WTC11 (cell line): ENCODE measurements around the gene ARMC2. TPM values are rescaled to one million over a fixed set of nuclear protein-coding genes. Genes with fewer than 3 reads are reported as not detected.

Source experiments
- ATAC-seq: fragments of 200-7000 bp; cut with Tn5 transposase; 2 replicates; pipeline ENCODE4 v1.10.0; 2021; ENCODE audit warnings: mild to moderate bottlenecking, moderate library complexity
- CTCF ChIA-PET: fragments of 300-600 bp; sonication (Branson Sonifier 250); formaldehyde crosslinking; loops from one replicate; lab custom pipeline; 2021; ENCODE audit warnings: antibody characterized with exemption; lab: Charles Lee
- POLR2A ChIA-PET: fragments of 350-600 bp; sonication (Branson Sonifier 250); formaldehyde crosslinking; loops from one replicate; lab custom pipeline; 2021; ENCODE audit warnings: antibody characterized with exemption; lab: Charles Lee
- DNase-seq: peaks from one replicate; pipeline ENCODE4 v3.0.0; 2021; ENCODE audit warnings: low spot score
- H3K27ac Mint-ChIP-seq: 2 replicates; pipeline ENCODE4 v1.8.0; 2021; ENCODE audit warnings: mixed read lengths
- H3K27me3 Mint-ChIP-seq: 2 replicates; pipeline ENCODE4 v1.8.0; 2021; ENCODE audit warnings: low read depth, mild to moderate bottlenecking, moderate library complexity, mixed read lengths
- H3K36me3 Mint-ChIP-seq: 2 replicates; pipeline ENCODE4 v1.8.0; 2021; ENCODE audit warnings: mixed read lengths
- H3K4me1 Mint-ChIP-seq: 2 replicates; pipeline ENCODE4 v1.8.0; 2022; ENCODE audit warnings: mixed read lengths
- H3K4me3 Mint-ChIP-seq: 2 replicates; pipeline ENCODE4 v1.8.0; 2021; ENCODE audit warnings: mild to moderate bottlenecking, moderate library complexity, mixed read lengths
- H3K9me3 Mint-ChIP-seq: 2 replicates; pipeline ENCODE4 v1.8.0; 2021; ENCODE audit warnings: mixed read lengths
- CREM ChIP-seq: sonication (generic); formaldehyde crosslinking; IDR thresholded peaks from 2 replicates; pipeline ENCODE4 v1.8.1; 2022; ENCODE audit warnings: mild to moderate bottlenecking, missing genetic modification reagents, moderate library complexity
- FOXP4 ChIP-seq: sonication (generic); formaldehyde crosslinking; IDR thresholded peaks from 2 replicates; pipeline ENCODE4 v1.8.0; 2022; ENCODE audit warnings: mild to moderate bottlenecking, missing genetic modification reagents
- GRHL2 ChIP-seq: fragments of 250-450 bp; sonication (Bioruptor Pico); IDR thresholded peaks from 2 replicates; pipeline ENCODE4 v1.8.0; 2022; ENCODE audit warnings: mild to moderate bottlenecking, moderate library complexity; ENCODE audit not compliant: insufficient replicate concordance, severe bottlenecking
- HMGA2 ChIP-seq: fragments of 250-450 bp; sonication (Bioruptor Pico); IDR thresholded peaks from 2 replicates; pipeline ENCODE4 v1.4.0; 2021; ENCODE audit warnings: mild to moderate bottlenecking, moderate library complexity
- MAX ChIP-seq: sonication (generic); formaldehyde crosslinking; IDR thresholded peaks from 2 replicates; pipeline ENCODE4 v1.8.0; 2022; ENCODE audit warnings: mild to moderate bottlenecking, missing genetic modification reagents
- MLX ChIP-seq: sonication (generic); formaldehyde crosslinking; IDR thresholded peaks from 2 replicates; pipeline ENCODE4 v1.8.1; 2023; ENCODE audit warnings: mild to moderate bottlenecking, missing genetic modification reagents, moderate library complexity
- PREB ChIP-seq: sonication (generic); formaldehyde crosslinking; IDR thresholded peaks from 2 replicates; pipeline ENCODE4 v1.8.1; 2022; ENCODE audit warnings: mild to moderate bottlenecking, missing genetic modification reagents, moderate library complexity, borderline replicate concordance
- STAT6 ChIP-seq: sonication (generic); formaldehyde crosslinking; conservative IDR thresholded peaks from 2 replicates; pipeline ENCODE4 v1.8.1; 2023; ENCODE audit warnings: mild to moderate bottlenecking, low read depth, missing genetic modification reagents, moderate library complexity
- USF2 ChIP-seq: sonication (generic); formaldehyde crosslinking; IDR thresholded peaks from 2 replicates; pipeline ENCODE4 v1.8.1; 2023; ENCODE audit warnings: mild to moderate bottlenecking, missing genetic modification reagents, moderate library complexity
- ZNF423 ChIP-seq: fragments of 250-450 bp; sonication (Bioruptor Pico); IDR thresholded peaks from 2 replicates; pipeline ENCODE4 v2.1.2; 2022; ENCODE audit warnings: mild to moderate bottlenecking, moderate library complexity
- total RNA-seq: library from RNA; stranded (reverse); gene quantifications from 3 replicates; pipeline ENCODE4 v1.2.3, GENCODE V29; 2021

The ARMC2 gene
- total RNA-seq, 1 experiment from 2014 or later = 5.2 TPM

GRCh38 chr6:108873251-108873650 is 25.0 kb downstream of the ARMC2 start:
- DNase-seq = no peak
- Mint-ChIP-seq H3K4me1 (peaks cover 28% of the 10 kb centered on the region), H3K9me3 (no peaks in the 10 kb centered on the region), H3K27ac (no peak overlapping the region), H3K36me3 (no peaks in the 10 kb centered on the region), H3K27me3 (no peaks in the 10 kb centered on the region), H3K4me3 (no peak overlapping the region)
- peak; percentile 46 for ATAC-seq
- ChIA-PET POLR2A (interaction anchor here (0.7 kb wide), 1 partner anchor 27 kb away, joined by 4 read pairs; no protein-coding TSS in a partner anchor), CTCF (interaction anchor here (1.8 kb wide), 1 partner anchor 20 kb away, joined by 8 read pairs; no protein-coding TSS in a partner anchor)
- peak; percentile 44; the same call in 1 of the 2 replicates for TF ChIP-seq ZNF423 (CRISPR knock-in tag)
- TF ChIP-seq GRHL2 = no peak
- no peak for TF ChIP-seq STAT6
- TF ChIP-seq MAX = no peak

- H3K27me3 Mint-ChIP-seq = no peaks in the 10 kb centered on the region
- ChIA-PET CTCF (interaction anchor here (1.8 kb wide), 1 partner anchor 19 kb away, joined by 8 read pairs; no protein-coding TSS in a partner anchor), POLR2A (no interaction called here)
- H3K9me3 Mint-ChIP-seq = no peaks in the 10 kb centered on the region
- TF ChIP-seq PREB (CRISPR knock-in tag) (no peak), HMGA2 (no peak)
- ATAC-seq = no peak
- no peak for DNase-seq
- H3K27ac Mint-ChIP-seq = no peak overlapping the region; the same call in 1 of the 2 replicates
- no peaks in the 10 kb centered on the region for H3K36me3 Mint-ChIP-seq
- no peak overlapping the region for H3K4me3 Mint-ChIP-seq
- peaks cover 28% of the 10 kb centered on the region for H3K4me1 Mint-ChIP-seq
Measured at GRCh38 chr6:108873971-108874370, 25.7 kb downstream of the ARMC2 start.

GRCh38 chr6:108874470-108875160 is 26.4 kb downstream of the ARMC2 start:
- POLR2A ChIA-PET = no interaction called here
- H3K27ac Mint-ChIP-seq = no peak overlapping the region
- TF ChIP-seq USF2 (CRISPR knock-in tag) (no peak), FOXP4 (CRISPR knock-in tag) (no peak), CREM (CRISPR knock-in tag) (no peak), PREB (CRISPR knock-in tag) (no peak), MLX (CRISPR knock-in tag) (no peak)
- no peaks in the 10 kb centered on the region for H3K9me3 Mint-ChIP-seq
- H3K36me3 Mint-ChIP-seq = no peaks in the 10 kb centered on the region
- H3K27me3 Mint-ChIP-seq = no peaks in the 10 kb centered on the region
- DNase-seq (no peak), ATAC-seq (no peak)
- CTCF ChIA-PET = interaction anchor here (0.9 kb wide), 1 partner anchor 93 kb away, joined by 3 read pairs; no protein-coding TSS in a partner anchor
- H3K4me3 Mint-ChIP-seq = no peak overlapping the region
- peaks cover 28% of the 10 kb centered on the region for H3K4me1 Mint-ChIP-seq
